Keratinocyte (primary cell): ENCODE results near the gene CRTAP.

ENCODE experiments used
- EZH2 ChIP-seq: IDR thresholded peaks from one replicate; pipeline ENCODE4 v1.6.1; 2012; ENCODE audit warnings: inconsistent platforms, mild to moderate bottlenecking, low read length, moderate library complexity
- TF ChIP-seq, protein P1 (sequence below), 3 experiments: IDR thresholded peaks in 1 of 3; conservative IDR thresholded peaks in 1 of 3; optimal IDR thresholded peaks in 1 of 3; 2 replicates in 2 of 3; 3 replicates in 1 of 3; pipeline versions ENCODE3 to v1.5.1; 2011; ENCODE audit warnings: low read length in 3 of 3, mild to moderate bottlenecking in 3 of 3, moderate library complexity in 2 of 3, control low read depth in 1 of 3, inconsistent platforms in 1 of 3; ENCODE audit not compliant: insufficient read depth in 2 of 3; ENCODE audit errors: extremely low read depth in 1 of 3

DNA sequence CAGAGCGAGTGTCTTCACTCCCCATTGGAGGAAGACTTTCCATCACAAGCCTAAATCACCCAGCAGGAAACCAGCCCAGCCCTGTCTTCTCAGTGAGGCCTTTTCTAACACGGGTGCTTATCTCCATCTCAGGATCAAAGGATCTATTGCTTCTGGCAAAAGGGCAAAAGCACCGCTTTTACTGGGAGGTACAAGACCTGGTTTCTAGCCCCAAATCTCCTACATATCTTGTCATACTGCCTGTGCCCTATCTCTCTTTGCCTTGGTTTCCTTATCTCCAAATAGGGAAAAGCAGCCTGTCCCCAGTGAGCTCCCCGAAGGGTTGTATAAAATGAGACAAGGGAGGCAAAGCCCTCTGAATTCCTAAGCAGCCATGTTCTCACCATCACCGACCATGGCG, 22.1 kb upstream of the CRTAP start:
- TF ChIP-seq, protein P1, sequence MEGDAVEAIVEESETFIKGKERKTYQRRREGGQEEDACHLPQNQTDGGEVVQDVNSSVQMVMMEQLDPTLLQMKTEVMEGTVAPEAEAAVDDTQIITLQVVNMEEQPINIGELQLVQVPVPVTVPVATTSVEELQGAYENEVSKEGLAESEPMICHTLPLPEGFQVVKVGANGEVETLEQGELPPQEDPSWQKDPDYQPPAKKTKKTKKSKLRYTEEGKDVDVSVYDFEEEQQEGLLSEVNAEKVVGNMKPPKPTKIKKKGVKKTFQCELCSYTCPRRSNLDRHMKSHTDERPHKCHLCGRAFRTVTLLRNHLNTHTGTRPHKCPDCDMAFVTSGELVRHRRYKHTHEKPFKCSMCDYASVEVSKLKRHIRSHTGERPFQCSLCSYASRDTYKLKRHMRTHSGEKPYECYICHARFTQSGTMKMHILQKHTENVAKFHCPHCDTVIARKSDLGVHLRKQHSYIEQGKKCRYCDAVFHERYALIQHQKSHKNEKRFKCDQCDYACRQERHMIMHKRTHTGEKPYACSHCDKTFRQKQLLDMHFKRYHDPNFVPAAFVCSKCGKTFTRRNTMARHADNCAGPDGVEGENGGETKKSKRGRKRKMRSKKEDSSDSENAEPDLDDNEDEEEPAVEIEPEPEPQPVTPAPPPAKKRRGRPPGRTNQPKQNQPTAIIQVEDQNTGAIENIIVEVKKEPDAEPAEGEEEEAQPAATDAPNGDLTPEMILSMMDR (optimal IDR thresholded peaks at IDR 0.05 in 1 of 3, IDR thresholded peaks at IDR 0.05 in 1 of 3, conservative IDR thresholded peaks at IDR 0.05 in 1 of 3; ENCODE audit: extremely low read depth in 1 of 3, insufficient read depth in 2 of 3, low read length in 3 of 3), result no peak
- no peak for TF ChIP-seq EZH2
